Neutrophil (primary cell): ENCODE measurements around the gene DELE1.
"Not testable (repeated sequence)": the region's sequence is repeated elsewhere in the genome, so short reads cannot be mapped to it uniquely, and the experiment has no call there.

Experiments
- H3K27ac ChIP-seq: fragments of 200-600 bp; sonication (generic); 2 replicates; pipeline ENCODE4 v1.5.1; 2016; ENCODE audit warnings: mild to moderate bottlenecking, moderate library complexity
- H3K27me3 ChIP-seq: fragments of 200-600 bp; sonication (generic); 2 replicates; pipeline ENCODE4 v1.6.0; 2016; ENCODE audit warnings: mild to moderate bottlenecking
- H3K36me3 ChIP-seq: fragments of 200-600 bp; sonication (generic); 2 replicates; pipeline ENCODE4 v1.5.1; 2017
- H3K4me1 ChIP-seq, 2 experiments: fragments of 200-600 bp in 1 of 2; sonication (generic) in 1 of 2; 1 replicate in 1 of 2; 2 replicates in 1 of 2; pipeline versions ENCODE4 v1.5.1 to v1.6.1; 2013 to 2016; ENCODE audit warnings: low read depth in 1 of 2, low read length in 1 of 2, mild to moderate bottlenecking in 1 of 2, moderate library complexity in 1 of 2; ENCODE audit not compliant: control insufficient read depth in 1 of 2, insufficient read depth in 1 of 2
- H3K4me3 ChIP-seq, 2 experiments: fragments of 200-600 bp in 1 of 2; sonication (generic) in 1 of 2; 1 replicate in 1 of 2; 2 replicates in 1 of 2; pipeline ENCODE4 v1.5.1; 2013 to 2016; ENCODE audit warnings: low read depth in 1 of 2, low read length in 1 of 2, mild to moderate bottlenecking in 1 of 2, moderate library complexity in 1 of 2
- H3K9me3 ChIP-seq: fragments of 200-600 bp; sonication (generic); 2 replicates; pipeline ENCODE4 v1.5.1; 2016
- TF ChIP-seq, protein P1 (sequence below): fragments of 200-600 bp; sonication (generic); IDR thresholded peaks from 2 replicates; pipeline ENCODE4 v1.5.1; 2016; ENCODE audit warnings: antibody characterized with exemption

The DELE1 gene

GRCh38 chr5:141919218-141920119 lies 4.2 kb upstream of the DELE1 start:
- Histone ChIP-seq H3K4me1 (peaks cover 10 to 16% of the 10 kb centered on the region in 2 experiments), H3K36me3 (no peaks in the 10 kb centered on the region), H3K27ac (no peak overlapping the region), H3K9me3 (no peaks in the 10 kb centered on the region), H3K27me3 (peaks cover 20% of the 10 kb centered on the region), H3K4me3 (no peak overlapping the region)
- TF ChIP-seq, protein P1, sequence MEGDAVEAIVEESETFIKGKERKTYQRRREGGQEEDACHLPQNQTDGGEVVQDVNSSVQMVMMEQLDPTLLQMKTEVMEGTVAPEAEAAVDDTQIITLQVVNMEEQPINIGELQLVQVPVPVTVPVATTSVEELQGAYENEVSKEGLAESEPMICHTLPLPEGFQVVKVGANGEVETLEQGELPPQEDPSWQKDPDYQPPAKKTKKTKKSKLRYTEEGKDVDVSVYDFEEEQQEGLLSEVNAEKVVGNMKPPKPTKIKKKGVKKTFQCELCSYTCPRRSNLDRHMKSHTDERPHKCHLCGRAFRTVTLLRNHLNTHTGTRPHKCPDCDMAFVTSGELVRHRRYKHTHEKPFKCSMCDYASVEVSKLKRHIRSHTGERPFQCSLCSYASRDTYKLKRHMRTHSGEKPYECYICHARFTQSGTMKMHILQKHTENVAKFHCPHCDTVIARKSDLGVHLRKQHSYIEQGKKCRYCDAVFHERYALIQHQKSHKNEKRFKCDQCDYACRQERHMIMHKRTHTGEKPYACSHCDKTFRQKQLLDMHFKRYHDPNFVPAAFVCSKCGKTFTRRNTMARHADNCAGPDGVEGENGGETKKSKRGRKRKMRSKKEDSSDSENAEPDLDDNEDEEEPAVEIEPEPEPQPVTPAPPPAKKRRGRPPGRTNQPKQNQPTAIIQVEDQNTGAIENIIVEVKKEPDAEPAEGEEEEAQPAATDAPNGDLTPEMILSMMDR, result no peak

DNA sequence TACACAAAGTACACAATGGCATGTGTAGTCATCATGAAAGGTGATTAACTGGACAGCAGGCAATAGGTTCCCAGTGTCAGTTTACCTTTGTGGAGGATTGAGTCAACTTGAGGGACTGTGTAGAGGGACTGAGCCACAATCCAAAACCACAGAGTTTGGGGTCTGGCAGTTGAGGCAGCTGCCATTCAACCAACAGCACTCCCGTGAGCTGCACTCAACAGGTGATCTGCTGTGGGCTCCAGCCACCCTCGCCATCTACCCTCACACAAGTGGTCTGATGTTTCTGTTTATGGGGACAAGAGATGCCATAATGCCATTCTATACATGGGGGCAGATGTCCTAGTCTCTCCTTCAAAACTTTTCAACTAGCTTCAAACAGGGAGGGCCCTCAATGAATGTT lies 2.9 kb upstream of the DELE1 start:
- H3K36me3 ChIP-seq, result peaks cover 7% of the 10 kb centered on the region
- H3K9me3 ChIP-seq, result no peaks in the 10 kb centered on the region
- no peak overlapping the region for H3K27ac ChIP-seq
- no peak overlapping the region for H3K4me3 ChIP-seq
- H3K27me3 ChIP-seq, result peaks cover 20% of the 10 kb centered on the region
- TF ChIP-seq, protein P1, result no peak
- peaks cover 13 to 20% of the 10 kb centered on the region in 2 experiments for H3K4me1 ChIP-seq

- peak overlapping the region; percentile 70 to 82 for H3K4me3 ChIP-seq
- H3K27me3 ChIP-seq, H3K9me3 ChIP-seq: not testable (repeated sequence)
- H3K36me3 ChIP-seq, result peaks cover 17% of the 10 kb centered on the region
- peak overlapping the region; percentile 98 for H3K27ac ChIP-seq
- peaks cover 21 to 30% of the 10 kb centered on the region in 2 experiments for H3K4me1 ChIP-seq
These were observed 734 bp upstream of the DELE1 start for GRCh38 chr5:141922827-141923447.

- Histone ChIP-seq H3K4me3 (no peak overlapping the region), H3K9me3 (no peaks in the 10 kb centered on the region), H3K36me3 (peaks cover 49% of the 10 kb centered on the region), H3K27ac (no peak overlapping the region), H3K27me3 (no peaks in the 10 kb centered on the region), H3K4me1 (peaks cover 34 to 46% of the 10 kb centered on the region in 2 experiments)
- TF ChIP-seq, protein P1, result no peak
These were observed 2.8 kb downstream of the DELE1 start for GRCh38 chr5:141926434-141926833.

- H3K4me3 ChIP-seq, result no peak overlapping the region
- TF ChIP-seq, protein P1, result no peak
- peaks cover 64% of the 10 kb centered on the region for H3K36me3 ChIP-seq
These were observed 4.4 kb downstream of the DELE1 start for GRCh38 chr5:141928051-141928450.

More at GRCh38 chr5:141928051-141928450, 4.4 kb downstream of the DELE1 start:
- Histone ChIP-seq H3K9me3 (no peaks in the 10 kb centered on the region), H3K27me3 (no peaks in the 10 kb centered on the region), H3K27ac (peak overlapping the region; percentile 53), H3K4me1 (peaks cover 32 to 42% of the 10 kb centered on the region in 2 experiments)
